ENCODE measurements around the gene KCNG3. TPM values are rescaled to one million over a fixed set of nuclear protein-coding genes. Genes with fewer than 3 reads are reported as not detected.

KCNG3 gene
- total RNA-seq, 4 donors from 2014 or later: 0.17 TPM; not detected in 3

DNA sequence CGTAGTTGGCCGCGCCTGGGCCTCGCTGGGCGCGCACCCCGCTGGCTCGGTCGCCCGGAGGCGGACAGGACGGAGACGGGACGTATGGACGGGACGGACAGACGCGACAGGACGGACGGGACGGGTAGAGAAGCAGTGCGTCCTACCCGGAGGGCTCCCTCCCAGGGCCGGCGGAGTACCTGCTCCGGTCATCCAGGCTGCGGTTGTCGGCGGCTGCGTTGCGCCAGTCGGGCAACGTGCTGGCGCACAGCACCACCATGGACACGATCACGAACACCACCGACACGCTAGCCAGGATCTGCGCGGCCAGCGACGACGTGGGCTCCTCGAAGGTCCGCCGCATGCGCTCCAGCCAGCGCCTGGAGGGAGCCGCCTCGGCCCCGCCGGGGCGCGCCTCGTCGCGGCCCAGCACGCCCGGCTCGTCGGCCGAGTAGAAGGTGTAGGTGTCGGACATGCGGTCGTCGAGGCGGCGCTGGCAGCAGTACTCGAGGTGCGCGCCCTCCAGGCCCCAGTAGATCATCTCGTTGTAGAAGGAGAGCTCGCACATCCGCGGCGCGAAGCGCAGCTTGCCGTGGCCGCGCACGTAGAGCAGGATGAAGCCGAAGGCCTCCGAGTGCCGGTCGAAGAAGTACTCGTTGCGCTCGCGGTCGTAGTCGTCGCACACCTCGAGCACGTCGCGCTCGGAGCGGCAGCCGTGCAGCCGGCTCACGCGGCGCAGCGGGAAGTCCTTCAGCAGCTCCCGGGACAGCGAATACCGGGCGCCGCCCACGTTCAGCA, 903 bp downstream of the KCNG3 start:
- WGBS: no CpG with 5 or more reads among the region's 111 CpGs
- intact Hi-C loops (cut with DNase I): no loop called here
- Histone ChIP-seq H3K36me3 (no peaks in the 10 kb centered on the region), H3K27me3 (peaks cover 9 to 49% (median 21%) of the 10 kb centered on the region in 4 donors), H3K9me3 (no peaks in the 10 kb centered on the region), H3K27ac (replicated peaks in 1 of 4) (no peak overlapping the region), H3K4me3 (peak overlapping the region; percentile 61 to 76 (median 64)), H3K4me1 (peaks cover 7 to 26% (median 26%) of the 10 kb centered on the region in 4 donors)
- TF ChIP-seq, protein P1, sequence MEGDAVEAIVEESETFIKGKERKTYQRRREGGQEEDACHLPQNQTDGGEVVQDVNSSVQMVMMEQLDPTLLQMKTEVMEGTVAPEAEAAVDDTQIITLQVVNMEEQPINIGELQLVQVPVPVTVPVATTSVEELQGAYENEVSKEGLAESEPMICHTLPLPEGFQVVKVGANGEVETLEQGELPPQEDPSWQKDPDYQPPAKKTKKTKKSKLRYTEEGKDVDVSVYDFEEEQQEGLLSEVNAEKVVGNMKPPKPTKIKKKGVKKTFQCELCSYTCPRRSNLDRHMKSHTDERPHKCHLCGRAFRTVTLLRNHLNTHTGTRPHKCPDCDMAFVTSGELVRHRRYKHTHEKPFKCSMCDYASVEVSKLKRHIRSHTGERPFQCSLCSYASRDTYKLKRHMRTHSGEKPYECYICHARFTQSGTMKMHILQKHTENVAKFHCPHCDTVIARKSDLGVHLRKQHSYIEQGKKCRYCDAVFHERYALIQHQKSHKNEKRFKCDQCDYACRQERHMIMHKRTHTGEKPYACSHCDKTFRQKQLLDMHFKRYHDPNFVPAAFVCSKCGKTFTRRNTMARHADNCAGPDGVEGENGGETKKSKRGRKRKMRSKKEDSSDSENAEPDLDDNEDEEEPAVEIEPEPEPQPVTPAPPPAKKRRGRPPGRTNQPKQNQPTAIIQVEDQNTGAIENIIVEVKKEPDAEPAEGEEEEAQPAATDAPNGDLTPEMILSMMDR (IDR thresholded peaks at IDR 0.05): no peak
- no peak for TF ChIP-seq EP300 (IDR thresholded peaks at IDR 0.05)
- no peak for TF ChIP-seq POLR2A (IDR thresholded peaks at IDR 0.05; ENCODE audit: low read depth)
- TF ChIP-seq POLR2AphosphoS5 (IDR thresholded peaks at IDR 0.05): no peak
- DNase-seq (ENCODE audit: extremely low spot score): no peak

DNA sequence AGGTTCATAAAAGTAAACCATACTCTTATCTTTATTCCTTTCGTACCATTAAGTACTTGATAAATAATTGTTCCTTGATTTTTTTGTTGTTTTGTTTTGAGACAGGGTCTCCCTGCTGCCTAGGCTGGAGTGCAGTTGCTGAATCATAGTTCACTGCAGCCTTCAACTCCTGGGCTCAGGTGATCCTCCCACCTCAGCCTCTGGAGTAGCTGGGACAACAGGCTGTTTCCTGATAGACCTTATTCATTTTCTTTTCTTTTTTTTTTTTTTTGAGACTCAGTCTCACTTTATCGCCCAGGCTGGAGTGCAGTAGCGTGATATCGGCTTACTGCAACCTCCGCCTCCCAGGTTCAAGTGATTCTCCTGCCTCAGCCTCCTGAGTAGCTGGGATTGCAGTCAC, 5.5 kb downstream of the KCNG3 start:
- Histone ChIP-seq H3K27me3 (peaks cover 6 to 15% (median 12%) of the 10 kb centered on the region in 4 donors), H3K36me3 (no peaks in the 10 kb centered on the region), H3K4me3 (no peak overlapping the region), H3K9me3 (no peaks in the 10 kb centered on the region), H3K27ac (replicated peaks in 1 of 4) (no peak overlapping the region), H3K4me1 (peaks cover 0 to 7% (median 6%) of the 10 kb centered on the region in 4 donors)
- DNase-seq (ENCODE audit: extremely low spot score): no peak
- intact Hi-C loops (cut with DNase I): no loop called here
- 98% methylated on average over 5 of the region's 5 CpGs for whole genome bisulfite sequencing
- TF ChIP-seq, protein P1 (IDR thresholded peaks at IDR 0.05): no peak
- TF ChIP-seq EP300 (IDR thresholded peaks at IDR 0.05) (no peak), POLR2AphosphoS5 (IDR thresholded peaks at IDR 0.05) (no peak), POLR2A (IDR thresholded peaks at IDR 0.05; ENCODE audit: low read depth) (no peak)

DNA sequence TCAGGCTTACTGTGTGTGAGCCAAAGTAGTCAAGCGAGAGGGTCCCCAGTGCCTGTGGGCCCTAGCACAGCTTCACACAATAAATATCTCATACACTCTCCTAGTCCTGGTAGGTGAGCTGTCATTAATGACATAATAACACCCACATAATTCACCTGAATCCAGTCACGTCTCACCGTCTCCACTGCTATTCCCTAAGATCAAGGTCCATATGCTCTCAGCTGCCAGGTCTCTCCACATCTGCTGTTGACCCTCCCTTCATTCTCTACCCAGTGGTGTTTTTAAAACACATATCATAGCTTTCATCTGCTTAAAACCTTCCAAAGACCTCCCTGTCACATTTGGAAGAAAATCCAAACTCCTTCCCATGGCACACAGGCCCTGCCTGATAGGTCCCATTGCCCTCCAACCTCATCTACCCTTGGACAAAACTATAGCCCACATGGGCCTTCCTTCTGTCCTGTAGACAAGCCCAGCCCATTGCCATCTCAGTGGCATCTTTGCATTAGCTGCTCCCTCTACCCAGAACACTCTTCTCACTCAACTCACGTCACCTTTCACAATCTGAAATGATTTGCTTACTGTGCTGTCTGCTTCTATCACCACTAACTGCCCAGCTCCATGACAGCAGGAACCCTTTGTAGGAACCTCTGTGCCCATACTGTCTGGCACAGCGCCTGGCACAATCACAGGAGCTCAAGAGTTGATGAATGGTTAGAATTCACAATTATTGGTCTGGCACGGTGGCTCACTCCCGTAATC, 7.5 kb downstream of the KCNG3 start:
- 96% methylated on average over 7 of the region's 7 CpGs for WGBS

DNA sequence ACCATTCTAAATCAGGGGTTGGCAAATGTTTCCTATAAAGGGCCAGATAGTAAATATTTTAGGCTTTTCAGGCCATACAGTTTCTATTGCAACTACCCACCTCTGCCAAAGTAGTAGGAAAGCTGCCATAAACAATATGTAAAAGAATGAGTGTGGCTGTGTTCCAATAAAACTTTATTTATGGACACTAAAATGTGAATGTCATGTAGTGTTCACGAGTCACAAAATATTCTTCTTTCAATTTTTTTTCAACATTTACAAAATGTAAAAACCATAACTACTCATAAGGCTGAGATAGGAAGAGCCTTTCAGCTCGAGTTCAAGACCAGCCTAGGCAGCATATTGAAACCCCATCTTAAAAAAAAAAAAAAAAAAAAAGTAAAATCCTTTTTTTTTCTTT, 13.4 kb downstream of the KCNG3 start:
- DNase-seq (ENCODE audit: extremely low spot score): no peak
- H3K9me3 ChIP-seq: no peaks in the 10 kb centered on the region
- H3K36me3 ChIP-seq: no peaks in the 10 kb centered on the region
- no peak overlapping the region for H3K27ac ChIP-seq (replicated peaks in 1 of 4)
- no peak overlapping the region for H3K4me3 ChIP-seq
- intact Hi-C loops (cut with DNase I): no loop called here
- H3K27me3 ChIP-seq: no peaks in the 10 kb centered on the region
- 73% methylated on average over 2 of the region's 2 CpGs for WGBS
- no peaks in the 10 kb centered on the region for H3K4me1 ChIP-seq
- TF ChIP-seq, protein P1 (IDR thresholded peaks at IDR 0.05): no peak
- TF ChIP-seq EP300 (IDR thresholded peaks at IDR 0.05) (no peak), POLR2A (IDR thresholded peaks at IDR 0.05; ENCODE audit: low read depth) (no peak), POLR2AphosphoS5 (IDR thresholded peaks at IDR 0.05) (no peak)

More for the DNA sequence above, 7.5 kb downstream of the KCNG3 start:
- Histone ChIP-seq H3K36me3 (no peaks in the 10 kb centered on the region), H3K4me1 (no peaks in the 10 kb centered on the region), H3K9me3 (no peaks in the 10 kb centered on the region), H3K27ac (replicated peaks in 1 of 4) (no peak overlapping the region), H3K4me3 (no peak overlapping the region), H3K27me3 (no peaks in the 10 kb centered on the region)
- no peak for DNase-seq (ENCODE audit: extremely low spot score)
- TF ChIP-seq POLR2A (IDR thresholded peaks at IDR 0.05; ENCODE audit: low read depth): no peak
- TF ChIP-seq, protein P1 (IDR thresholded peaks at IDR 0.05): no peak
- TF ChIP-seq POLR2AphosphoS5 (IDR thresholded peaks at IDR 0.05): no peak
- no peak for TF ChIP-seq EP300 (IDR thresholded peaks at IDR 0.05)
- intact Hi-C loops (cut with DNase I): no loop called here
